Measurements from ENCODE around the gene ALX4. TPM values are rescaled to one million over a fixed set of nuclear protein-coding genes. Genes with fewer than 3 reads are reported as not detected.

Gene ALX4
- total and polyA plus RNA-seq, 7 donors = 0.04 to 0.23 (median 0.14) TPM; not detected in 1

- ATAC-seq (no peak), DNase-seq (no peak)
- Histone ChIP-seq H3K27ac (no peak overlapping the region), H3K36me3 (ENCODE audit: insufficient read depth in 1 of 2, low read depth in 1 of 2) (no peaks in the 10 kb centered on the region), H3K4me3 (no peak overlapping the region), H3K9me3 (no peaks in the 10 kb centered on the region), H3K27me3 (ENCODE audit: insufficient read depth in 3 of 3, low read length in 2 of 3) (peaks cover 0 to 92% (median 63%) of the 10 kb centered on the region in 3 donors), H3K4me1 (peaks cover 19% of the 10 kb centered on the region)
- intact Hi-C loops (cut with DNase I) = no loop called here
- 89 to 99% (median 94%) methylated on average over 7 of the region's 7 CpGs for WGBS, 3 donors
- TF ChIP-seq, protein P1, sequence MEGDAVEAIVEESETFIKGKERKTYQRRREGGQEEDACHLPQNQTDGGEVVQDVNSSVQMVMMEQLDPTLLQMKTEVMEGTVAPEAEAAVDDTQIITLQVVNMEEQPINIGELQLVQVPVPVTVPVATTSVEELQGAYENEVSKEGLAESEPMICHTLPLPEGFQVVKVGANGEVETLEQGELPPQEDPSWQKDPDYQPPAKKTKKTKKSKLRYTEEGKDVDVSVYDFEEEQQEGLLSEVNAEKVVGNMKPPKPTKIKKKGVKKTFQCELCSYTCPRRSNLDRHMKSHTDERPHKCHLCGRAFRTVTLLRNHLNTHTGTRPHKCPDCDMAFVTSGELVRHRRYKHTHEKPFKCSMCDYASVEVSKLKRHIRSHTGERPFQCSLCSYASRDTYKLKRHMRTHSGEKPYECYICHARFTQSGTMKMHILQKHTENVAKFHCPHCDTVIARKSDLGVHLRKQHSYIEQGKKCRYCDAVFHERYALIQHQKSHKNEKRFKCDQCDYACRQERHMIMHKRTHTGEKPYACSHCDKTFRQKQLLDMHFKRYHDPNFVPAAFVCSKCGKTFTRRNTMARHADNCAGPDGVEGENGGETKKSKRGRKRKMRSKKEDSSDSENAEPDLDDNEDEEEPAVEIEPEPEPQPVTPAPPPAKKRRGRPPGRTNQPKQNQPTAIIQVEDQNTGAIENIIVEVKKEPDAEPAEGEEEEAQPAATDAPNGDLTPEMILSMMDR (IDR thresholded peaks at IDR 0.05) = no peak
Observed at GRCh38 chr11:44306918-44307244, 3.1 kb downstream of the ALX4 start.

GRCh38 chr11:44306052-44306917 is 3.7 kb downstream of the ALX4 start:
- WGBS, 3 donors = 65 to 70% (median 69%) methylated on average over 36 to 38 of the region's 38 CpGs
- Histone ChIP-seq H3K27ac (no peak overlapping the region), H3K9me3 (no peaks in the 10 kb centered on the region), H3K4me3 (peak overlapping the region; percentile 66), H3K27me3 (ENCODE audit: insufficient read depth in 3 of 3, low read length in 2 of 3) (peaks cover 0 to 86% (median 59%) of the 10 kb centered on the region in 3 donors), H3K36me3 (ENCODE audit: insufficient read depth in 1 of 2, low read depth in 1 of 2) (no peaks in the 10 kb centered on the region), H3K4me1 (peaks cover 19% of the 10 kb centered on the region)
- TF ChIP-seq, protein P1 (IDR thresholded peaks at IDR 0.05) = no peak
- intact Hi-C loops (cut with DNase I) = no loop called here
- DNase-seq = no peak
- no peak for ATAC-seq

DNA sequence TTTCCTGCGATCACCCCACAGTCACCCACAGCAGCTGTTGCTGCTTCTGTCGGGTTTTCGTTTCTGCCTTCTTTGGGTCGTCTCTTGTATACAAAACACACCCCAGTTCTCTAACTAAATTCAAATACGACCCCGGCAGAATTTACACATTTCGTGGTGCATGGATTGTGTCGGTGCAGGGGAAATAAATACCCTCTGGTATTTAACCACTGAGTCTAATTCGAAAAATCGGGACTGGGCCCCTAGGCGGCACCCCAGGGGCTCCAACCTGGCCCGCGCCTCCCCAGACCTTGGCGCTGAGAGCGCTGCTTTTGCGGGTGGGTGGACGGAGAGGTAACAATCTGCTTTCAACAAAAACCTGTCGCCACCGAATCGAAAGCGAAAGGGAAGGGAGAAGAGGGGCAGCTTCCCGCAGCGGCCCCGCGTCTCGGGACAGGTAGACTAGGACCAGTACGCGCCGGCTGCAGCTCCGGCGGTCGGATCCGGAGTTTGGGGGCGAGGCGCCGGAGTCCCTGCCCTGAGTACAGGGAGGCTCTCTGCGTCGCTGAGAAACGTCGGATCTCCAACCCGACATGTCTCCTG is 4.4 kb downstream of the ALX4 start:
- Histone ChIP-seq H3K36me3 (ENCODE audit: insufficient read depth in 1 of 2, low read depth in 1 of 2) (no peaks in the 10 kb centered on the region), H3K27ac (no peak overlapping the region), H3K9me3 (no peaks in the 10 kb centered on the region), H3K4me1 (peaks cover 14% of the 10 kb centered on the region), H3K27me3 (ENCODE audit: insufficient read depth in 3 of 3, low read length in 2 of 3) (peaks cover 0 to 78% (median 54%) of the 10 kb centered on the region in 3 donors), H3K4me3 (peak overlapping the region; percentile 66)
- ATAC-seq (peak in 1 of 4 donors; percentile 25), DNase-seq (no peak)
- intact Hi-C loops (cut with DNase I) = no loop called here
- WGBS, 3 donors = 11 to 21% (median 18%) methylated on average over 41 of the region's 41 CpGs
- TF ChIP-seq, protein P1 (IDR thresholded peaks at IDR 0.05) = no peak

DNA sequence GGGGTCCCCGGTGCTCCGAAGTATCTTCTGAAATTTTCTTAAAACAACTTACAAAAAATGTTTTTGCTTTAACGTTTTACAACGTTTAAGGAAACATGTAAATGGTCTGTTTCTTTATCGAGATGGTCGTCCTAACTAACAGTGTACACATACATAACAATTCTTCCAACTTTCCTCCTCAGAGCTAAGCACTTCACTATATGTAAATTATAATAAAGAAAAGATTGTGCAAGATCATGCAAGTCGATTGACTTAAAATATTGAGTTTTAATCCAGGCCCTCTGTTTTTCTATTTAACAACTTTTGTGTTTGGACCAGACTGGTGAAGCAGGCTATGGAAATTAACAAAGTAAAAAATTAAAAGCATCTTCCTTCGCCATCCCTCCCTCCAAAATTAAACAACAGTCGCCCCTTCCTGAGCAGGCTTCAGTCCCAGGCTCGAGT is 4.9 kb downstream of the ALX4 start:
- Histone ChIP-seq H3K27me3 (ENCODE audit: insufficient read depth in 3 of 3, low read length in 2 of 3) (peaks cover 0 to 73% (median 52%) of the 10 kb centered on the region in 3 donors), H3K36me3 (ENCODE audit: insufficient read depth in 1 of 2, low read depth in 1 of 2) (no peaks in the 10 kb centered on the region), H3K4me3 (peak overlapping the region; percentile 66), H3K4me1 (peaks cover 9% of the 10 kb centered on the region), H3K27ac (no peak overlapping the region), H3K9me3 (no peaks in the 10 kb centered on the region)
- no peak for ATAC-seq
- DNase-seq = no peak
- 22 to 30% (median 27%) methylated on average over 10 of the region's 10 CpGs for WGBS, 3 donors
- TF ChIP-seq, protein P1 (IDR thresholded peaks at IDR 0.05) = no peak
- intact Hi-C loops (cut with DNase I) = no loop called here
